ENCODE measurements around the gene SMG9.

The SMG9 gene

GRCh38 chr19:43789029-43789428 lies 34.3 kb upstream of the SMG9 start:
- H3K9me3 ChIP-seq (ENCODE audit: control insufficient read depth in 1 of 2, low read length in 2 of 2): no peaks in the 10 kb centered on the region
- H3K4me3 ChIP-seq (ENCODE audit: low read depth in 1 of 2, low read length in 2 of 2): no peak overlapping the region
- peaks cover 12 to 15% of the 10 kb centered on the region in 2 donors for H3K4me1 ChIP-seq (ENCODE audit: control insufficient read depth in 1 of 2, insufficient read depth in 2 of 2, low read length in 2 of 2)
- no peaks in the 10 kb centered on the region for H3K36me3 ChIP-seq (ENCODE audit: control insufficient read depth in 1 of 2, insufficient read depth in 2 of 2, low read length in 2 of 2)
- no peaks in the 10 kb centered on the region for H3K27me3 ChIP-seq (ENCODE audit: control insufficient read depth in 1 of 2, insufficient read depth in 2 of 2, low read length in 2 of 2)
- no peak overlapping the region for H3K9ac ChIP-seq (ENCODE audit: low read depth in 1 of 2, low read length in 2 of 2)
- H3K27ac ChIP-seq (ENCODE audit: low read depth, low read length): no peak overlapping the region

- Histone ChIP-seq H3K4me3 (ENCODE audit: low read depth in 1 of 2, low read length in 2 of 2) (no peak overlapping the region), H3K27ac (ENCODE audit: low read depth, low read length) (no peak overlapping the region), H3K9ac (ENCODE audit: low read depth in 1 of 2, low read length in 2 of 2) (no peak overlapping the region), H3K36me3 (ENCODE audit: control insufficient read depth in 1 of 2, insufficient read depth in 2 of 2, low read length in 2 of 2) (no peaks in the 10 kb centered on the region), H3K9me3 (ENCODE audit: control insufficient read depth in 1 of 2, low read length in 2 of 2) (no peaks in the 10 kb centered on the region), H3K4me1 (ENCODE audit: control insufficient read depth in 1 of 2, insufficient read depth in 2 of 2, low read length in 2 of 2) (peaks cover 19 to 27% of the 10 kb centered on the region in 2 donors), H3K27me3 (ENCODE audit: control insufficient read depth in 1 of 2, insufficient read depth in 2 of 2, low read length in 2 of 2) (no peaks in the 10 kb centered on the region)
These were observed 31.9 kb upstream of the SMG9 start for GRCh38 chr19:43786665-43787064.

GRCh38 chr19:43784981-43785808 lies 30.4 kb upstream of the SMG9 start:
- Histone ChIP-seq H3K27ac (ENCODE audit: low read depth, low read length) (no peak overlapping the region), H3K4me1 (ENCODE audit: control insufficient read depth in 1 of 2, insufficient read depth in 2 of 2, low read length in 2 of 2) (peaks cover 24 to 37% of the 10 kb centered on the region in 2 donors), H3K36me3 (ENCODE audit: control insufficient read depth in 1 of 2, insufficient read depth in 2 of 2, low read length in 2 of 2) (no peaks in the 10 kb centered on the region), H3K4me3 (ENCODE audit: low read depth in 1 of 2, low read length in 2 of 2) (peak overlapping the region in 1 of 2 donors; percentile 19), H3K27me3 (ENCODE audit: control insufficient read depth in 1 of 2, insufficient read depth in 2 of 2, low read length in 2 of 2) (no peaks in the 10 kb centered on the region), H3K9me3 (ENCODE audit: control insufficient read depth in 1 of 2, low read length in 2 of 2) (no peaks in the 10 kb centered on the region), H3K9ac (ENCODE audit: low read depth in 1 of 2, low read length in 2 of 2) (no peak overlapping the region)

- Histone ChIP-seq H3K4me3 (ENCODE audit: low read depth in 1 of 2, low read length in 2 of 2) (no peak overlapping the region), H3K36me3 (ENCODE audit: control insufficient read depth in 1 of 2, insufficient read depth in 2 of 2, low read length in 2 of 2) (no peaks in the 10 kb centered on the region), H3K9me3 (ENCODE audit: control insufficient read depth in 1 of 2, low read length in 2 of 2) (no peaks in the 10 kb centered on the region), H3K4me1 (ENCODE audit: control insufficient read depth in 1 of 2, insufficient read depth in 2 of 2, low read length in 2 of 2) (peaks cover 27 to 45% of the 10 kb centered on the region in 2 donors), H3K27ac (ENCODE audit: low read depth, low read length) (no peak overlapping the region), H3K9ac (ENCODE audit: low read depth in 1 of 2, low read length in 2 of 2) (no peak overlapping the region), H3K27me3 (ENCODE audit: control insufficient read depth in 1 of 2, insufficient read depth in 2 of 2, low read length in 2 of 2) (no peaks in the 10 kb centered on the region)
These were observed 29.6 kb upstream of the SMG9 start for GRCh38 chr19:43784241-43784980.

GRCh38 chr19:43783636-43784035 lies 28.9 kb upstream of the SMG9 start:
- H3K9ac ChIP-seq (ENCODE audit: low read depth in 1 of 2, low read length in 2 of 2): no peak overlapping the region
- no peaks in the 10 kb centered on the region for H3K27me3 ChIP-seq (ENCODE audit: control insufficient read depth in 1 of 2, insufficient read depth in 2 of 2, low read length in 2 of 2)
- peaks cover 35 to 53% of the 10 kb centered on the region in 2 donors for H3K4me1 ChIP-seq (ENCODE audit: control insufficient read depth in 1 of 2, insufficient read depth in 2 of 2, low read length in 2 of 2)
- no peak overlapping the region for H3K4me3 ChIP-seq (ENCODE audit: low read depth in 1 of 2, low read length in 2 of 2)
- H3K27ac ChIP-seq (ENCODE audit: low read depth, low read length): no peak overlapping the region
- H3K9me3 ChIP-seq (ENCODE audit: control insufficient read depth in 1 of 2, low read length in 2 of 2): no peaks in the 10 kb centered on the region
- no peaks in the 10 kb centered on the region for H3K36me3 ChIP-seq (ENCODE audit: control insufficient read depth in 1 of 2, insufficient read depth in 2 of 2, low read length in 2 of 2)

GRCh38 chr19:43782689-43783231 lies 28.0 kb upstream of the SMG9 start:
- Histone ChIP-seq H3K27ac (ENCODE audit: low read depth, low read length) (no peak overlapping the region), H3K4me1 (ENCODE audit: control insufficient read depth in 1 of 2, insufficient read depth in 2 of 2, low read length in 2 of 2) (peaks cover 41 to 60% of the 10 kb centered on the region in 2 donors), H3K27me3 (ENCODE audit: control insufficient read depth in 1 of 2, insufficient read depth in 2 of 2, low read length in 2 of 2) (no peaks in the 10 kb centered on the region), H3K9me3 (ENCODE audit: control insufficient read depth in 1 of 2, low read length in 2 of 2) (no peaks in the 10 kb centered on the region), H3K9ac (ENCODE audit: low read depth in 1 of 2, low read length in 2 of 2) (no peak overlapping the region), H3K4me3 (ENCODE audit: low read depth in 1 of 2, low read length in 2 of 2) (peak overlapping the region; percentile 41), H3K36me3 (ENCODE audit: control insufficient read depth in 1 of 2, insufficient read depth in 2 of 2, low read length in 2 of 2) (no peaks in the 10 kb centered on the region)

- H3K36me3 ChIP-seq (ENCODE audit: control insufficient read depth in 1 of 2, insufficient read depth in 2 of 2, low read length in 2 of 2): no peaks in the 10 kb centered on the region
- H3K27ac ChIP-seq (ENCODE audit: low read depth, low read length): no peak overlapping the region
- H3K9ac ChIP-seq (ENCODE audit: low read depth in 1 of 2, low read length in 2 of 2): no peak overlapping the region
- peaks cover 46 to 65% of the 10 kb centered on the region in 2 donors for H3K4me1 ChIP-seq (ENCODE audit: control insufficient read depth in 1 of 2, insufficient read depth in 2 of 2, low read length in 2 of 2)
- H3K4me3 ChIP-seq (ENCODE audit: low read depth in 1 of 2, low read length in 2 of 2): peak overlapping the region in 1 of 2 donors; percentile 41
- H3K9me3 ChIP-seq (ENCODE audit: control insufficient read depth in 1 of 2, low read length in 2 of 2): no peaks in the 10 kb centered on the region
- no peaks in the 10 kb centered on the region for H3K27me3 ChIP-seq (ENCODE audit: control insufficient read depth in 1 of 2, insufficient read depth in 2 of 2, low read length in 2 of 2)
These were observed 27.5 kb upstream of the SMG9 start for GRCh38 chr19:43782311-43782660.

- Histone ChIP-seq H3K4me1 (ENCODE audit: control insufficient read depth in 1 of 2, insufficient read depth in 2 of 2, low read length in 2 of 2) (peaks cover 50 to 69% of the 10 kb centered on the region in 2 donors), H3K27ac (ENCODE audit: low read depth, low read length) (no peak overlapping the region), H3K9ac (ENCODE audit: low read depth in 1 of 2, low read length in 2 of 2) (peak overlapping the region in 1 of 2 donors; percentile 44), H3K4me3 (ENCODE audit: low read depth in 1 of 2, low read length in 2 of 2) (no peak overlapping the region), H3K9me3 (ENCODE audit: control insufficient read depth in 1 of 2, low read length in 2 of 2) (no peaks in the 10 kb centered on the region), H3K27me3 (ENCODE audit: control insufficient read depth in 1 of 2, insufficient read depth in 2 of 2, low read length in 2 of 2) (no peaks in the 10 kb centered on the region), H3K36me3 (ENCODE audit: control insufficient read depth in 1 of 2, insufficient read depth in 2 of 2, low read length in 2 of 2) (no peaks in the 10 kb centered on the region)
These were observed 27.0 kb upstream of the SMG9 start for GRCh38 chr19:43781630-43782310.

GRCh38 chr19:43780706-43781525 lies 26.2 kb upstream of the SMG9 start, which contains the start of gene KCNN4:
KCNN4 (minus strand) TSS chr19:43780973; CDS start chr19:43780861, 112 bp downstream.
- peak within 1 kb of the TSS; percentile 44 to 69 for H3K9ac ChIP-seq (ENCODE audit: low read depth in 1 of 2, low read length in 2 of 2)
- no peaks in the 10 kb centered on the region for H3K27me3 ChIP-seq (ENCODE audit: control insufficient read depth in 1 of 2, insufficient read depth in 2 of 2, low read length in 2 of 2)
- peaks cover 50 to 76% of the 10 kb centered on the region in 2 donors for H3K4me1 ChIP-seq (ENCODE audit: control insufficient read depth in 1 of 2, insufficient read depth in 2 of 2, low read length in 2 of 2)
- no peaks in the 10 kb centered on the region for H3K36me3 ChIP-seq (ENCODE audit: control insufficient read depth in 1 of 2, insufficient read depth in 2 of 2, low read length in 2 of 2)
- no peaks in the 10 kb centered on the region for H3K9me3 ChIP-seq (ENCODE audit: control insufficient read depth in 1 of 2, low read length in 2 of 2)
- H3K4me3 ChIP-seq (ENCODE audit: low read depth in 1 of 2, low read length in 2 of 2): peak within 1 kb of the TSS; percentile 58 to 62
- peak within 1 kb of the TSS; percentile 39 for H3K27ac ChIP-seq (ENCODE audit: low read depth, low read length)
